WTC11 (cell line): ENCODE measurements around the gene ZBTB43. TPM values are rescaled to one million over a fixed set of nuclear protein-coding genes. Genes with fewer than 3 reads are reported as not detected.

ENCODE experiments used
- ATAC-seq: fragments of 200-7000 bp; cut with Tn5 transposase; 2 replicates; pipeline ENCODE4 v1.10.0; 2021; ENCODE audit warnings: mild to moderate bottlenecking, moderate library complexity
- CTCF ChIA-PET: fragments of 300-600 bp; sonication (Branson Sonifier 250); formaldehyde crosslinking; loops from one replicate; lab custom pipeline; 2021; ENCODE audit warnings: antibody characterized with exemption; lab: Charles Lee
- POLR2A ChIA-PET: fragments of 350-600 bp; sonication (Branson Sonifier 250); formaldehyde crosslinking; loops from one replicate; lab custom pipeline; 2021; ENCODE audit warnings: antibody characterized with exemption; lab: Charles Lee
- DNase-seq: peaks from one replicate; pipeline ENCODE4 v3.0.0; 2021; ENCODE audit warnings: low spot score
- H3K27ac Mint-ChIP-seq: 2 replicates; pipeline ENCODE4 v1.8.0; 2021; ENCODE audit warnings: mixed read lengths
- H3K27me3 Mint-ChIP-seq: 2 replicates; pipeline ENCODE4 v1.8.0; 2021; ENCODE audit warnings: low read depth, mild to moderate bottlenecking, moderate library complexity, mixed read lengths
- H3K36me3 Mint-ChIP-seq: 2 replicates; pipeline ENCODE4 v1.8.0; 2021; ENCODE audit warnings: mixed read lengths
- H3K4me1 Mint-ChIP-seq: 2 replicates; pipeline ENCODE4 v1.8.0; 2022; ENCODE audit warnings: mixed read lengths
- H3K4me3 Mint-ChIP-seq: 2 replicates; pipeline ENCODE4 v1.8.0; 2021; ENCODE audit warnings: mild to moderate bottlenecking, moderate library complexity, mixed read lengths
- H3K9me3 Mint-ChIP-seq: 2 replicates; pipeline ENCODE4 v1.8.0; 2021; ENCODE audit warnings: mixed read lengths
- CREB1 ChIP-seq: sonication (generic); formaldehyde crosslinking; IDR thresholded peaks from 2 replicates; pipeline ENCODE4 v1.8.0; 2023; ENCODE audit warnings: mild to moderate bottlenecking, missing genetic modification reagents
- ELF4 ChIP-seq: sonication (generic); formaldehyde crosslinking; IDR thresholded peaks from 2 replicates; pipeline ENCODE4 v1.8.1; 2022; ENCODE audit warnings: low read depth, mild to moderate bottlenecking, moderate library complexity, missing genetic modification reagents
- EMX1 ChIP-seq: fragments of 250-450 bp; sonication (Bioruptor Pico); IDR thresholded peaks from 2 replicates; pipeline ENCODE4 v1.8.0; 2021; ENCODE audit warnings: mild to moderate bottlenecking
- ESRRA ChIP-seq: sonication (generic); formaldehyde crosslinking; IDR thresholded peaks from 2 replicates; pipeline ENCODE4 v1.8.1; 2022; ENCODE audit warnings: mild to moderate bottlenecking, missing genetic modification reagents, borderline replicate concordance
- JUN ChIP-seq: sonication (generic); formaldehyde crosslinking; IDR thresholded peaks from 2 replicates; pipeline ENCODE4 v1.8.0; 2023; ENCODE audit warnings: mild to moderate bottlenecking, missing genetic modification reagents
- NFYB ChIP-seq: sonication (generic); formaldehyde crosslinking; conservative IDR thresholded peaks from 2 replicates; pipeline ENCODE4 v1.8.0; 2022; ENCODE audit warnings: low read depth, missing genetic modification reagents
- PRRX2 ChIP-seq: fragments of 250-450 bp; sonication (Bioruptor Pico); IDR thresholded peaks from 2 replicates; pipeline ENCODE4 v1.8.0; 2021; ENCODE audit warnings: mild to moderate bottlenecking
- RORB ChIP-seq: fragments of 250-450 bp; sonication (Bioruptor Pico); IDR thresholded peaks from 2 replicates; pipeline ENCODE4 v1.9.0; 2021; ENCODE audit warnings: mild to moderate bottlenecking
- SMAD3 ChIP-seq: sonication (generic); formaldehyde crosslinking; IDR thresholded peaks from 2 replicates; pipeline ENCODE4 v1.8.0; 2022; ENCODE audit warnings: missing genetic modification reagents, mild to moderate bottlenecking, borderline replicate concordance
- ZBTB21 ChIP-seq: sonication (generic); formaldehyde crosslinking; IDR thresholded peaks from 2 replicates; pipeline ENCODE4 v1.8.1; 2023; ENCODE audit warnings: mild to moderate bottlenecking, missing genetic modification reagents, borderline replicate concordance
- ZNF232 ChIP-seq: sonication (generic); formaldehyde crosslinking; IDR thresholded peaks from 2 replicates; pipeline ENCODE4 v1.8.0; 2022; ENCODE audit warnings: mild to moderate bottlenecking, missing genetic modification reagents
- ZNF671 ChIP-seq: fragments of 250-450 bp; sonication (Bioruptor Pico); IDR thresholded peaks from 2 replicates; pipeline ENCODE4 v1.8.0; 2021; ENCODE audit warnings: mild to moderate bottlenecking
- total RNA-seq: library from RNA; stranded (reverse); gene quantifications from 3 replicates; pipeline ENCODE4 v1.2.3, GENCODE V29; 2021
- TF ChIP-seq, protein P1 (sequence below): sonication (generic); formaldehyde crosslinking; IDR thresholded peaks from 2 replicates; pipeline ENCODE4 v1.8.0; 2023; ENCODE audit warnings: missing genetic modification reagents, mild to moderate bottlenecking, borderline replicate concordance
- TF ChIP-seq, protein P2 (sequence below): sonication (generic); formaldehyde crosslinking; IDR thresholded peaks from 2 replicates; pipeline ENCODE4 v1.8.1; 2022; ENCODE audit warnings: mild to moderate bottlenecking, moderate library complexity, missing genetic modification reagents
- TF ChIP-seq, protein P3 (sequence below): sonication (generic); formaldehyde crosslinking; IDR thresholded peaks from 2 replicates; pipeline ENCODE4 v1.8.0; 2023; ENCODE audit warnings: missing genetic modification reagents
- TF ChIP-seq, protein P4 (sequence below): fragments of 250-450 bp; sonication (Bioruptor Pico); IDR thresholded peaks from 2 replicates; pipeline ENCODE4 v1.9.0; 2021; ENCODE audit warnings: mild to moderate bottlenecking, borderline replicate concordance
- TF ChIP-seq, protein P5 (sequence below): fragments of 250-450 bp; sonication (Bioruptor Pico); conservative IDR thresholded peaks from 2 replicates; pipeline ENCODE4 v1.9.0; 2021; ENCODE audit warnings: mild to moderate bottlenecking
- TF ChIP-seq, protein P6 (sequence below): sonication (generic); formaldehyde crosslinking; IDR thresholded peaks from 2 replicates; pipeline ENCODE4 v1.8.1; 2022; ENCODE audit warnings: mild to moderate bottlenecking, missing genetic modification reagents, moderate library complexity, borderline replicate concordance
- TF ChIP-seq, protein P7 (sequence below): fragments of 200-600 bp; IDR thresholded peaks from 2 replicates; pipeline ENCODE4 v1.8.0; 2022; ENCODE audit warnings: antibody characterized with exemption

ZBTB43 gene
- total RNA-seq, 1 experiment from 2014 or later = 23.8 TPM

DNA sequence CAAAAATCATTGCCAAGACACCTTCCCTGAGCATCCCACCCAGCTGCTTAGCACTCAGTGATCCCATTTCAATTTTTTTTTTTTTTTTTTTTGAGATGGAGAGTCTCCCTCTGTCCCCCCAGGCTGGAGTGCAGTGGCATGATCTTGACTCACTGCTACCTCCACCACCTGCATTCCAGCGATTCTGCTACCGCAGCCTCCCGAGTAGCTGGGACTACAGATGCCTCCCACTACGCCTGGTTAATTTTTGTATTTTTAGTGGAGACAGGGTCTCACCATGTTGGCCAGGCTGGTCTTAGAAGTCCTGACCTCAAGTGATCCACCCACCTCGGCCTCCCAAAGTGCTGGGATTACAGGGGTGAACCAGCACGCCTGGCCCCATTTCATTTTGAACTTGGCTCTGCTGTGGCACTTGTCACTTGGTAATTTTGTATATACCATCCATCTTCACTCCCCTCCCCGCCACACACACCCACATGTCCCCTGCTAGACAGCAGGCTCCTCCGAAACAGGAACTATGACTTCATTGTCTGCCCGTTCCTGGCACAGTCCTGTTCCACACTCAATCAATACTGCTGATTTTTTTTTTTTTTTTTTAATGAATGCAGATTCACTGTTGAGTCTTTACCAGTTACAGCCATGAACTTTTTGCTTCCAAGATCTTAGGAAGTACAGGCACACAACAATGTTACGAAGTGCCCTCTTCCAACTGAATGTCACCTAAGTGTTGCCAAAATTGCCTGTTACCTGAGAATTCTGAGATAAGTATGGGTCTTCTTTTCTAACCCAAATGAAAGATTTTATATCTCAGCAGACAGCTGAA lies 38.3 kb downstream of the ZBTB43 start:
- TF ChIP-seq, protein P1, sequence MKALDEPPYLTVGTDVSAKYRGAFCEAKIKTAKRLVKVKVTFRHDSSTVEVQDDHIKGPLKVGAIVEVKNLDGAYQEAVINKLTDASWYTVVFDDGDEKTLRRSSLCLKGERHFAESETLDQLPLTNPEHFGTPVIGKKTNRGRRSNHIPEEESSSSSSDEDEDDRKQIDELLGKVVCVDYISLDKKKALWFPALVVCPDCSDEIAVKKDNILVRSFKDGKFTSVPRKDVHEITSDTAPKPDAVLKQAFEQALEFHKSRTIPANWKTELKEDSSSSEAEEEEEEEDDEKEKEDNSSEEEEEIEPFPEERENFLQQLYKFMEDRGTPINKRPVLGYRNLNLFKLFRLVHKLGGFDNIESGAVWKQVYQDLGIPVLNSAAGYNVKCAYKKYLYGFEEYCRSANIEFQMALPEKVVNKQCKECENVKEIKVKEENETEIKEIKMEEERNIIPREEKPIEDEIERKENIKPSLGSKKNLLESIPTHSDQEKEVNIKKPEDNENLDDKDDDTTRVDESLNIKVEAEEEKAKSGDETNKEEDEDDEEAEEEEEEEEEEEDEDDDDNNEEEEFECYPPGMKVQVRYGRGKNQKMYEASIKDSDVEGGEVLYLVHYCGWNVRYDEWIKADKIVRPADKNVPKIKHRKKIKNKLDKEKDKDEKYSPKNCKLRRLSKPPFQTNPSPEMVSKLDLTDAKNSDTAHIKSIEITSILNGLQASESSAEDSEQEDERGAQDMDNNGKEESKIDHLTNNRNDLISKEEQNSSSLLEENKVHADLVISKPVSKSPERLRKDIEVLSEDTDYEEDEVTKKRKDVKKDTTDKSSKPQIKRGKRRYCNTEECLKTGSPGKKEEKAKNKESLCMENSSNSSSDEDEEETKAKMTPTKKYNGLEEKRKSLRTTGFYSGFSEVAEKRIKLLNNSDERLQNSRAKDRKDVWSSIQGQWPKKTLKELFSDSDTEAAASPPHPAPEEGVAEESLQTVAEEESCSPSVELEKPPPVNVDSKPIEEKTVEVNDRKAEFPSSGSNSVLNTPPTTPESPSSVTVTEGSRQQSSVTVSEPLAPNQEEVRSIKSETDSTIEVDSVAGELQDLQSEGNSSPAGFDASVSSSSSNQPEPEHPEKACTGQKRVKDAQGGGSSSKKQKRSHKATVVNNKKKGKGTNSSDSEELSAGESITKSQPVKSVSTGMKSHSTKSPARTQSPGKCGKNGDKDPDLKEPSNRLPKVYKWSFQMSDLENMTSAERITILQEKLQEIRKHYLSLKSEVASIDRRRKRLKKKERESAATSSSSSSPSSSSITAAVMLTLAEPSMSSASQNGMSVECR (CRISPR knock-in tag) = no peak
- no peak for TF ChIP-seq RORB (CRISPR knock-in tag)
- TF ChIP-seq, protein P2, sequence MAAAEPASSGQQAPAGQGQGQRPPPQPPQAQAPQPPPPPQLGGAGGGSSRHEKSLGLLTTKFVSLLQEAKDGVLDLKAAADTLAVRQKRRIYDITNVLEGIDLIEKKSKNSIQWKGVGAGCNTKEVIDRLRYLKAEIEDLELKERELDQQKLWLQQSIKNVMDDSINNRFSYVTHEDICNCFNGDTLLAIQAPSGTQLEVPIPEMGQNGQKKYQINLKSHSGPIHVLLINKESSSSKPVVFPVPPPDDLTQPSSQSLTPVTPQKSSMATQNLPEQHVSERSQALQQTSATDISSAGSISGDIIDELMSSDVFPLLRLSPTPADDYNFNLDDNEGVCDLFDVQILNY (CRISPR knock-in tag) = no peak
- TF ChIP-seq ESRRA = no peak
- TF ChIP-seq JUN (CRISPR knock-in tag) = no peak
- TF ChIP-seq, protein P3, sequence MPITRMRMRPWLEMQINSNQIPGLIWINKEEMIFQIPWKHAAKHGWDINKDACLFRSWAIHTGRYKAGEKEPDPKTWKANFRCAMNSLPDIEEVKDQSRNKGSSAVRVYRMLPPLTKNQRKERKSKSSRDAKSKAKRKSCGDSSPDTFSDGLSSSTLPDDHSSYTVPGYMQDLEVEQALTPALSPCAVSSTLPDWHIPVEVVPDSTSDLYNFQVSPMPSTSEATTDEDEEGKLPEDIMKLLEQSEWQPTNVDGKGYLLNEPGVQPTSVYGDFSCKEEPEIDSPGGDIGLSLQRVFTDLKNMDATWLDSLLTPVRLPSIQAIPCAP (CRISPR knock-in tag) = no peak
- TF ChIP-seq, protein P4, sequence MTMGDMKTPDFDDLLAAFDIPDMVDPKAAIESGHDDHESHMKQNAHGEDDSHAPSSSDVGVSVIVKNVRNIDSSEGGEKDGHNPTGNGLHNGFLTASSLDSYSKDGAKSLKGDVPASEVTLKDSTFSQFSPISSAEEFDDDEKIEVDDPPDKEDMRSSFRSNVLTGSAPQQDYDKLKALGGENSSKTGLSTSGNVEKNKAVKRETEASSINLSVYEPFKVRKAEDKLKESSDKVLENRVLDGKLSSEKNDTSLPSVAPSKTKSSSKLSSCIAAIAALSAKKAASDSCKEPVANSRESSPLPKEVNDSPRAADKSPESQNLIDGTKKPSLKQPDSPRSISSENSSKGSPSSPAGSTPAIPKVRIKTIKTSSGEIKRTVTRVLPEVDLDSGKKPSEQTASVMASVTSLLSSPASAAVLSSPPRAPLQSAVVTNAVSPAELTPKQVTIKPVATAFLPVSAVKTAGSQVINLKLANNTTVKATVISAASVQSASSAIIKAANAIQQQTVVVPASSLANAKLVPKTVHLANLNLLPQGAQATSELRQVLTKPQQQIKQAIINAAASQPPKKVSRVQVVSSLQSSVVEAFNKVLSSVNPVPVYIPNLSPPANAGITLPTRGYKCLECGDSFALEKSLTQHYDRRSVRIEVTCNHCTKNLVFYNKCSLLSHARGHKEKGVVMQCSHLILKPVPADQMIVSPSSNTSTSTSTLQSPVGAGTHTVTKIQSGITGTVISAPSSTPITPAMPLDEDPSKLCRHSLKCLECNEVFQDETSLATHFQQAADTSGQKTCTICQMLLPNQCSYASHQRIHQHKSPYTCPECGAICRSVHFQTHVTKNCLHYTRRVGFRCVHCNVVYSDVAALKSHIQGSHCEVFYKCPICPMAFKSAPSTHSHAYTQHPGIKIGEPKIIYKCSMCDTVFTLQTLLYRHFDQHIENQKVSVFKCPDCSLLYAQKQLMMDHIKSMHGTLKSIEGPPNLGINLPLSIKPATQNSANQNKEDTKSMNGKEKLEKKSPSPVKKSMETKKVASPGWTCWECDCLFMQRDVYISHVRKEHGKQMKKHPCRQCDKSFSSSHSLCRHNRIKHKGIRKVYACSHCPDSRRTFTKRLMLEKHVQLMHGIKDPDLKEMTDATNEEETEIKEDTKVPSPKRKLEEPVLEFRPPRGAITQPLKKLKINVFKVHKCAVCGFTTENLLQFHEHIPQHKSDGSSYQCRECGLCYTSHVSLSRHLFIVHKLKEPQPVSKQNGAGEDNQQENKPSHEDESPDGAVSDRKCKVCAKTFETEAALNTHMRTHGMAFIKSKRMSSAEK (CRISPR knock-in tag) = no peak
- TF ChIP-seq ZNF671 (CRISPR knock-in tag) = no peak
- TF ChIP-seq, protein P5, sequence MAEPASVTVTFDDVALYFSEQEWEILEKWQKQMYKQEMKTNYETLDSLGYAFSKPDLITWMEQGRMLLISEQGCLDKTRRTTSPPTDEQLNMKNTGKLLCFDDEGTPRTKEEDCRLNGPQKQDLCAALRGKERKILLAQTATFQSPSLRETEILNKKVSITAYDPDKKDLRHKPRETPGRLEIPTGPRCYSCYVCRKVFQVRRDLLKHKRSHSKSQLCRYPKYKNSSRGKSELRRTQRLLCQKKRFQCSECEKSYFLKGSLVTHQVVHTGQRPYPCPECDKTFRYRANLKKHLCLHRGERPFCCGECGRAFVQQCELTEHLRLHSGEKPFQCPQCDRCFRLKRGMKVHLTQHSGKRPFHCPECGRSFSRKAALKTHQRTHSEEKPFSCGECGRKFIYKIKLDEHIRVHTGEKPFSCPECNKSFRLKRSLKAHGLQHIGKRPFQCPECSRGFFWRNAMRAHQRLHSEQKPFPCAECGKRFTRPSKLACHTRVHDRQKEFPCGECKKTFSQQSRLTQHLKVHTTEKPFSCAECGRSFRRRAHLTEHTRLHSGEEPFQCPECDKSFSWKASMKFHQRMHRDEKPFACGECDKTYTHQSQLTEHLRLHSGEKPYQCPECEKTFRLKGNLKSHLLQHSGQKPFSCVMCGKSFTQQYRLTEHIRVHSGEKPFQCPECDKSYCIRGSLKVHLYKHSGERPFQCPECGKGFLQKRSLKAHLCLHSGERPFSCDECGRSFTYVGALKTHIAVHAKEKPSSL (CRISPR knock-in tag) = no peak
- no peak for TF ChIP-seq PRRX2 (CRISPR knock-in tag)
- TF ChIP-seq, protein P6, sequence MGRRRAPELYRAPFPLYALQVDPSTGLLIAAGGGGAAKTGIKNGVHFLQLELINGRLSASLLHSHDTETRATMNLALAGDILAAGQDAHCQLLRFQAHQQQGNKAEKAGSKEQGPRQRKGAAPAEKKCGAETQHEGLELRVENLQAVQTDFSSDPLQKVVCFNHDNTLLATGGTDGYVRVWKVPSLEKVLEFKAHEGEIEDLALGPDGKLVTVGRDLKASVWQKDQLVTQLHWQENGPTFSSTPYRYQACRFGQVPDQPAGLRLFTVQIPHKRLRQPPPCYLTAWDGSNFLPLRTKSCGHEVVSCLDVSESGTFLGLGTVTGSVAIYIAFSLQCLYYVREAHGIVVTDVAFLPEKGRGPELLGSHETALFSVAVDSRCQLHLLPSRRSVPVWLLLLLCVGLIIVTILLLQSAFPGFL (CRISPR knock-in tag) = no peak
- TF ChIP-seq ZNF232 = no peak
- TF ChIP-seq NFYB (CRISPR knock-in tag) = no peak
- TF ChIP-seq ZBTB21 (CRISPR knock-in tag) = no peak
- TF ChIP-seq CREB1 (CRISPR knock-in tag) = no peak
- TF ChIP-seq SMAD3 (CRISPR knock-in tag) = no peak
- TF ChIP-seq, protein P7, sequence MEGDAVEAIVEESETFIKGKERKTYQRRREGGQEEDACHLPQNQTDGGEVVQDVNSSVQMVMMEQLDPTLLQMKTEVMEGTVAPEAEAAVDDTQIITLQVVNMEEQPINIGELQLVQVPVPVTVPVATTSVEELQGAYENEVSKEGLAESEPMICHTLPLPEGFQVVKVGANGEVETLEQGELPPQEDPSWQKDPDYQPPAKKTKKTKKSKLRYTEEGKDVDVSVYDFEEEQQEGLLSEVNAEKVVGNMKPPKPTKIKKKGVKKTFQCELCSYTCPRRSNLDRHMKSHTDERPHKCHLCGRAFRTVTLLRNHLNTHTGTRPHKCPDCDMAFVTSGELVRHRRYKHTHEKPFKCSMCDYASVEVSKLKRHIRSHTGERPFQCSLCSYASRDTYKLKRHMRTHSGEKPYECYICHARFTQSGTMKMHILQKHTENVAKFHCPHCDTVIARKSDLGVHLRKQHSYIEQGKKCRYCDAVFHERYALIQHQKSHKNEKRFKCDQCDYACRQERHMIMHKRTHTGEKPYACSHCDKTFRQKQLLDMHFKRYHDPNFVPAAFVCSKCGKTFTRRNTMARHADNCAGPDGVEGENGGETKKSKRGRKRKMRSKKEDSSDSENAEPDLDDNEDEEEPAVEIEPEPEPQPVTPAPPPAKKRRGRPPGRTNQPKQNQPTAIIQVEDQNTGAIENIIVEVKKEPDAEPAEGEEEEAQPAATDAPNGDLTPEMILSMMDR = no peak
- no peak for TF ChIP-seq EMX1 (CRISPR knock-in tag)
- TF ChIP-seq ELF4 = no peak
- TF ChIP-seq, all 79 proteins: peak for 0
- no peak for DNase-seq
- H3K4me1 Mint-ChIP-seq = 0 out of 2 replicates have a peak, but pooled peaks cover 3% of the 10 kb centered on the region
- H3K27ac Mint-ChIP-seq = peak overlapping the region; percentile 40; the same call in 1 of the 2 replicates
- CTCF ChIA-PET = interaction anchor here (0.7 kb wide), 1 partner anchor 66 kb away, joined by 3 read pairs; no protein-coding TSS in a partner anchor
- no peak for ATAC-seq
- no peaks in the 10 kb centered on the region for H3K9me3 Mint-ChIP-seq
- H3K36me3 Mint-ChIP-seq = no peaks in the 10 kb centered on the region
- POLR2A ChIA-PET = no interaction called here
- no peak overlapping the region for H3K4me3 Mint-ChIP-seq
- no peaks in the 10 kb centered on the region; the same call in 1 of the 2 replicates for H3K27me3 Mint-ChIP-seq
